ENCODE measurements around the gene CALHM5. TPM values are rescaled to one million over a fixed set of nuclear protein-coding genes. Genes with fewer than 3 reads are reported as not detected.

Gene CALHM5
- total RNA-seq, 1 experiment from 2014 or later: not detected

- Histone ChIP-seq H3K4me1 (ENCODE audit: control insufficient read depth, insufficient read depth, low read length) (no peaks in the 10 kb centered on the region), H3K27ac (ENCODE audit: low read length) (no peak overlapping the region), H3K9me3 (ENCODE audit: control insufficient read depth, insufficient read depth, low read depth, low read length) (no peaks in the 10 kb centered on the region), H3K27me3 (ENCODE audit: control insufficient read depth, insufficient read depth, low read length) (peaks cover 22% of the 10 kb centered on the region), H3K36me3 (ENCODE audit: control insufficient read depth, insufficient read depth, low read length) (no peaks in the 10 kb centered on the region), H3K4me3 (ENCODE audit: low read depth in 2 of 2, low read length in 2 of 2) (no peak overlapping the region)
- in situ Hi-C loops (cut with HindIII; ENCODE audit: low pct_unique_long_range_greater_than_20kb, low sequenced_read_pairs) (no loop called here), intact Hi-C loops (cut with micrococcal nuclease; ENCODE audit: unreplicated experiment) (no loop called here)
- BruUV-seq (replicated peaks): no TSS peak
- CTCF ChIA-PET: interaction anchor here (0.6 kb wide), 1 partner anchor 71 kb away, joined by 3 read pairs; no protein-coding TSS in a partner anchor
- ATAC-seq (no peak), DNase-seq (ENCODE audit: low read depth, low spot score) (no peak)
- TF ChIP-seq REST (IDR thresholded peaks at IDR 0.05; ENCODE audit: insufficient read depth in 1 of 2, low read depth in 2 of 2, low read length in 1 of 2) (no peak), POLR2AphosphoS5 (IDR thresholded peaks at IDR 0.05; ENCODE audit: low read depth, low read length) (no peak), TCF7L2 (IDR thresholded peaks at IDR 0.05; ENCODE audit: low read depth, low read length) (no peak), SIN3A (IDR thresholded peaks at IDR 0.05; ENCODE audit: borderline replicate concordance, insufficient read depth, low read depth, low read length) (no peak), CTCF (IDR thresholded peaks at IDR 0.05) (no peak)
- POLR2A ChIA-PET: no interaction called here
Measured at GRCh38 chr6:116472706-116473105, 38.7 kb upstream of the CALHM5 start.

- Histone ChIP-seq H3K27me3 (ENCODE audit: control insufficient read depth, insufficient read depth, low read length) (peaks cover 15% of the 10 kb centered on the region; the same call in 1 of the 2 replicates), H3K4me3 (ENCODE audit: low read depth in 2 of 2, low read length in 2 of 2) (no peak overlapping the region), H3K27ac (ENCODE audit: low read length) (no peak overlapping the region), H3K9me3 (ENCODE audit: control insufficient read depth, insufficient read depth, low read depth, low read length) (no peaks in the 10 kb centered on the region), H3K4me1 (ENCODE audit: control insufficient read depth, insufficient read depth, low read length) (no peaks in the 10 kb centered on the region), H3K36me3 (ENCODE audit: control insufficient read depth, insufficient read depth, low read length) (no peaks in the 10 kb centered on the region)
- intact Hi-C loops (cut with micrococcal nuclease; ENCODE audit: unreplicated experiment) (no loop called here), in situ Hi-C loops (cut with HindIII; ENCODE audit: low pct_unique_long_range_greater_than_20kb, low sequenced_read_pairs) (no loop called here)
- ATAC-seq (no peak), DNase-seq (ENCODE audit: low read depth, low spot score) (no peak)
- ChIA-PET CTCF (no interaction called here), POLR2A (no interaction called here)
- TF ChIP-seq SIN3A (IDR thresholded peaks at IDR 0.05; ENCODE audit: borderline replicate concordance, insufficient read depth, low read depth, low read length) (no peak), CTCF (IDR thresholded peaks at IDR 0.05) (no peak), POLR2AphosphoS5 (IDR thresholded peaks at IDR 0.05; ENCODE audit: low read depth, low read length) (no peak), REST (IDR thresholded peaks at IDR 0.05; ENCODE audit: insufficient read depth in 1 of 2, low read depth in 2 of 2, low read length in 1 of 2) (no peak), TCF7L2 (IDR thresholded peaks at IDR 0.05; ENCODE audit: low read depth, low read length) (no peak)
- BruUV-seq (replicated peaks): no TSS peak
Measured at GRCh38 chr6:116475141-116475540, 36.3 kb upstream of the CALHM5 start.

Measured in Panc1 (cell line).